DND-41 (cell line): ENCODE results near the gene ZNF283.

ENCODE experiments used
- ATAC-seq: fragments of 200-7000 bp; cut with Tn5 transposase; 3 replicates; pipeline ENCODE4 v1.9.1; 2021; ENCODE audit warnings: low read depth; ENCODE audit not compliant: insufficient read depth
- DNase-seq: peaks from one replicate; pipeline ENCODE4 v3.0.0-alpha.2; 2020
- H2AFZ ChIP-seq: 2 replicates; pipeline ENCODE4 v1.6.0; 2012; ENCODE audit warnings: low read depth, low read length
- H3K27ac ChIP-seq: 2 replicates; pipeline ENCODE4 v1.5.1; 2012; ENCODE audit warnings: low read length, inconsistent platforms
- H3K27me3 ChIP-seq: fragments of 200-600 bp; sonication (generic); 2 replicates; pipeline ENCODE4 v1.6.0; 2012; ENCODE audit warnings: low read length, mild to moderate bottlenecking, inconsistent platforms; ENCODE audit not compliant: insufficient read depth, poor library complexity
- H3K36me3 ChIP-seq: 2 replicates; pipeline ENCODE4 v1.5.1; 2012; ENCODE audit warnings: low read length, inconsistent platforms; ENCODE audit not compliant: insufficient read depth
- H3K4me1 ChIP-seq: 2 replicates; pipeline ENCODE4 v1.5.1; 2012; ENCODE audit warnings: mild to moderate bottlenecking, low read length; ENCODE audit not compliant: insufficient read depth
- H3K4me2 ChIP-seq: 2 replicates; pipeline ENCODE4 v1.6.0; 2012; ENCODE audit warnings: mild to moderate bottlenecking, moderate library complexity, low read length, inconsistent platforms; ENCODE audit not compliant: insufficient read depth
- H3K4me3 ChIP-seq, 2 experiments: fragments of 200-600 bp in 1 of 2; shearing (Covaris generic) in 1 of 2; 2 replicates each; pipeline ENCODE4 v1.5.1; 2012 to 2016; ENCODE audit warnings: inconsistent platforms in 2 of 2, low read length in 2 of 2, mild to moderate bottlenecking in 2 of 2, low read depth in 1 of 2, moderate library complexity in 1 of 2
- H3K79me2 ChIP-seq: 2 replicates; pipeline ENCODE4 v1.6.0; 2012; ENCODE audit warnings: low read length, inconsistent platforms; ENCODE audit not compliant: insufficient read depth
- H3K9ac ChIP-seq: 2 replicates; pipeline ENCODE4 v1.6.0; 2012; ENCODE audit warnings: low read depth, mild to moderate bottlenecking, inconsistent platforms, low read length, moderate library complexity
- H3K9me3 ChIP-seq: 2 replicates; pipeline ENCODE4 v1.5.1; 2012; ENCODE audit warnings: low read length, moderate library complexity, mild to moderate bottlenecking, inconsistent platforms; ENCODE audit not compliant: insufficient read depth, severe bottlenecking
- H4K20me1 ChIP-seq: 2 replicates; pipeline ENCODE4 v1.6.0; 2012; ENCODE audit warnings: low read length; ENCODE audit not compliant: insufficient read depth
- CTCF ChIP-seq: IDR thresholded peaks from 2 replicates; pipeline ENCODE4 v1.5.1; 2012; ENCODE audit warnings: borderline replicate concordance, low read length, moderate library complexity, mild to moderate bottlenecking; ENCODE audit not compliant: poor library complexity, severe bottlenecking; ENCODE audit errors: extremely low read depth
- EZH2 ChIP-seq: IDR thresholded peaks from 3 replicates; pipeline ENCODE4 v1.6.1; 2012; ENCODE audit warnings: borderline replicate concordance, low read depth, mild to moderate bottlenecking, moderate library complexity, low read length, inconsistent platforms; ENCODE audit not compliant: severe bottlenecking

ZNF283 gene

GRCh38 chr19:43797556-43797955 is 29.6 kb upstream of the ZNF283 start:
- H3K4me3 ChIP-seq, result no peak overlapping the region
- no peak overlapping the region for H3K27ac ChIP-seq
- no peak for TF ChIP-seq EZH2
- TF ChIP-seq CTCF, result no peak
- no peak overlapping the region for H3K9ac ChIP-seq
- H3K36me3 ChIP-seq, result no peaks in the 10 kb centered on the region
- H3K9me3 ChIP-seq, result no peaks in the 10 kb centered on the region
- no peaks in the 10 kb centered on the region for H4K20me1 ChIP-seq
- no peak overlapping the region for H2AFZ ChIP-seq
- DNase-seq (no peak), ATAC-seq (no peak)
- H3K4me2 ChIP-seq, result no peak overlapping the region
- no peaks in the 10 kb centered on the region for H3K79me2 ChIP-seq
- no peaks in the 10 kb centered on the region for H3K4me1 ChIP-seq
- no peaks in the 10 kb centered on the region for H3K27me3 ChIP-seq

GRCh38 chr19:43798026-43798545 is 29.0 kb upstream of the ZNF283 start:
- Histone ChIP-seq H3K27ac (no peak overlapping the region), H3K36me3 (no peaks in the 10 kb centered on the region), H4K20me1 (no peaks in the 10 kb centered on the region), H3K9ac (no peak overlapping the region), H3K27me3 (no peaks in the 10 kb centered on the region), H3K4me3 (no peak overlapping the region), H3K4me2 (no peak overlapping the region), H3K4me1 (no peaks in the 10 kb centered on the region), H2AFZ (no peak overlapping the region), H3K9me3 (no peaks in the 10 kb centered on the region), H3K79me2 (no peaks in the 10 kb centered on the region)
- DNase-seq, result no peak
- no peak for TF ChIP-seq EZH2
- ATAC-seq, result no peak

- Histone ChIP-seq H3K4me2 (no peak overlapping the region), H2AFZ (no peak overlapping the region), H3K36me3 (no peaks in the 10 kb centered on the region), H3K27me3 (no peaks in the 10 kb centered on the region), H3K9ac (no peak overlapping the region), H3K27ac (no peak overlapping the region), H4K20me1 (no peaks in the 10 kb centered on the region), H3K4me1 (no peaks in the 10 kb centered on the region), H3K4me3 (no peak overlapping the region), H3K9me3 (no peaks in the 10 kb centered on the region), H3K79me2 (no peaks in the 10 kb centered on the region)
- TF ChIP-seq EZH2 (no peak), CTCF (no peak)
- no peak for DNase-seq
- no peak for ATAC-seq
These were observed 28.3 kb upstream of the ZNF283 start for GRCh38 chr19:43798546-43799409.

GRCh38 chr19:43799502-43800142 is 27.5 kb upstream of the ZNF283 start:
- no peak overlapping the region for H3K4me3 ChIP-seq
- no peak overlapping the region for H2AFZ ChIP-seq
- H3K9me3 ChIP-seq, result no peaks in the 10 kb centered on the region
- no peak for DNase-seq
- no peaks in the 10 kb centered on the region for H3K4me1 ChIP-seq
- H3K9ac ChIP-seq, result no peak overlapping the region
- H3K27ac ChIP-seq, result no peak overlapping the region
- no peak for ATAC-seq
- H3K27me3 ChIP-seq, result no peaks in the 10 kb centered on the region
- TF ChIP-seq EZH2 (no peak), CTCF (no peak)
- no peaks in the 10 kb centered on the region for H3K36me3 ChIP-seq
- H4K20me1 ChIP-seq, result no peaks in the 10 kb centered on the region
- H3K79me2 ChIP-seq, result no peaks in the 10 kb centered on the region
- H3K4me2 ChIP-seq, result no peak overlapping the region
